DMS79 treated with DMSO at 0.1 percent for 48 hours (cell line): Measurements from ENCODE around the gene HTRA1.

Experiments used
- DNase-seq: peaks from one replicate; lab custom pipeline; 2025; lab: John Stamatoyannopoulos, UW

Gene HTRA1

DNA sequence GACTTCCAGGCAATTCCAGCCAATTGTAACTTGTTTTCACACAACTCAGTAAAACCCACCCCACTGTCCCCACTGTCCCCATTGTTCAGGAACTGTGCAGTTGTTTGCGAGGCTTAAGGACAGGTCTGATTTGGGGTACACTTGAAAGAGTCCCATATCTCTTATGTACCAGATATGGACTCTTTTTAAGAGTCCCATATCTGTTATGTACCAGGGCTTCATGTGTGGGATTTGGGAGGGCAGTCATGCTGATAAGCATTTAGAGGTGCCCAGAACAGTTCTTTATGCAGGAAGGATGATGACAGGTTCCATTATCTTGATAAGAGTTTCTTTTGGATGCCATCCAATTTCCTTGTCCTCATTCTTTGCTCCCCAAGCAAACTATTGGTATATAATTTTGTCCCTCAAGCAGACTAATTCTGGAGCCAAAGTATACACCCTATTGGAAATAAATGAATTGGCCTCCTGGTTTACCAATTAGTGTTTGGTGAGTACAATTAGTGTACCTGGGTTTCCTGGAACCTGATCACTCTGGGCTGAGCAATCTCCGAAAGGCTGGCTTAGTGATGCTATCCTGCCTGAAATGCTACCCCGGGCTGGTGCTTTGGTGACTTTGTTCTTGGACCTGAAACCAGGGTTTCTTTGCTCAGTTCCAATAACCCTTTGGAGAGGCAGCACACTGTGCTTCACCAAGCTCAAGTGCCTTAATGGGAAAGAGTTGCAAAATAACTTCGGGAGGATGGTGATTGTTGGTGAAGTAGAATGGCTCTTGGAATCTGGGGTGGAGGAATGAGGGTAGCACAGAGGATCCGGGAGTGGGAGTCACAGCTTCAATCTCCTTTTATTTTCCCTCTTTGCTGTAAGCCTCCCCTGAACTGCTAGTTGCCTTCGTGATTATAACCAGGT is 93.0 kb downstream of the HTRA1 start:
- no peak for DNase-seq

DNA sequence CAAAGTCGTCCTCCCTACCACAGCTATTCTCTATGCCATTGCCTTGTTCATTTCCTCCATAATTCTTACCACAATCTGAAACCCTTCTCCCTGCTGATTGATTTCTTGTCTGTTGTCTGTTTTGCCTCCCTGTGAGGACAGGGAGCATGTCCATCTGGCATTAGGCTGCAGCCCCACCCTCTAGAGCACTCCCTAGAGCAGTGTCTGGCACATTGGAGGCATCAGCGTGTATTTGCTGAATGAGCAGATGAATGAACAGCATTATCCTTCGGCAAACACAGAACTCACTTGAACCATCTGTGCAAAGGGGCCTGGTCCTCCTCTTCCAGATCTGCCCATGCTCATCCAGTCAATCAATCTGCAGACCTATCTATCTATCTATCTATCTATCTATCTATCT is 94.1 kb downstream of the HTRA1 start:
- no peak for DNase-seq

DNA sequence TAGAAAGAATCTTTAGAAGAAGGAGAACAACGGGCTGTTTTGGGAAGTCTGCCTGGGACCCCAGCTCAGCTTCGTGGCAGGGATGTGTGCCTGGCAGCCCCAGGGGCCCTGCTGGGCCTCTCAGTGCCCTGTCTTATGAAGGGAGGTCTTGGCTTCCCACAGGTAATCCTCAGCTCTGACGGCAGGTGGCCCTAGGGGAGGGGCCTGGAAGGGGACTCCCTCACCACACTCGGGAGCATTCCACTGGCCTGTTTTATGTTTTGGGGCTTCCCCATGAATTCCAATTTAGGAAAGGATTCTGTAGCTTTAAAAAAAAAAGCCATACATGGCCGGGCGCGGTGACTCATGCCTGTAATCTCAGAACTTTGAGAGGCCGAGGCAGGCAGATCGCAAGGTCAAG is 96.2 kb downstream of the HTRA1 start:
- no peak for DNase-seq

DNA sequence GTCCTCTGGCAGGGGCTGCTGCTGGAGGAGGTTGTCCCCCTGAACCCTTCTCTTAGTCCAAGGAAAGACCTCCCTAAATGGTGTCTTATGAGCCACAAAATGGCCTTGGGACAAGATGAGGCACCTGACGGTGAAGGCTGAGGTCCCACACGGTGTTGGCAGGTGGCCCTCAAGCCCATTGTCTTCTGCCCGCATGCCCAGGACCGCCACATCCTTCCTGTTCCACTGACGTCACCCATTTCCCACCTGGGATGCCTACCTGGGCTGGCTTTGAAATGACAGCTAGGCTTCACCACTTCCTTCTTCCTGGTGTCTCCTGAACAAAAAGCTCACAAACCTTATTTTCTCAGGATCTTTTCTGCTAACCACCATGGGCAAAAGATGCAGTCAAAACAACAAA is 97.1 kb downstream of the HTRA1 start:
- no peak for DNase-seq

DNA sequence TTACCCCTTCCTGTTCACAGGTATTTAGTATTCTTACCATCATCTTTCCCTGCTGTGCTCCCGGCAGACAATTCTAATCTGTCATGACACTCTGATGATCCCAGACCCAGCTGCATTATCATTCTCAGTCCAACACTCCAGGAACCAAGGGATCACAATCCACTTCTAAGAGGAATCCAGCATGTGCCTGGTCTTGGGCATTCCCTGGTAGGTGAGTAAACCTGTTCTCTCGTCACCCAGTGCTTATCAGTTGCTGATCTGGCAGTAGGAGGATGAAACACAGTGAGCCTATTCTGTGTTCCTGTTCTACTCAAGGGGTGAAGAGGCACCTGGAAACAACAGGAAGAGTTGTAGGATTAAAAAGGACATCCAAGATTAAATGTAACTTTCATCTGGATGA is 97.9 kb downstream of the HTRA1 start:
- no peak for DNase-seq

DNA sequence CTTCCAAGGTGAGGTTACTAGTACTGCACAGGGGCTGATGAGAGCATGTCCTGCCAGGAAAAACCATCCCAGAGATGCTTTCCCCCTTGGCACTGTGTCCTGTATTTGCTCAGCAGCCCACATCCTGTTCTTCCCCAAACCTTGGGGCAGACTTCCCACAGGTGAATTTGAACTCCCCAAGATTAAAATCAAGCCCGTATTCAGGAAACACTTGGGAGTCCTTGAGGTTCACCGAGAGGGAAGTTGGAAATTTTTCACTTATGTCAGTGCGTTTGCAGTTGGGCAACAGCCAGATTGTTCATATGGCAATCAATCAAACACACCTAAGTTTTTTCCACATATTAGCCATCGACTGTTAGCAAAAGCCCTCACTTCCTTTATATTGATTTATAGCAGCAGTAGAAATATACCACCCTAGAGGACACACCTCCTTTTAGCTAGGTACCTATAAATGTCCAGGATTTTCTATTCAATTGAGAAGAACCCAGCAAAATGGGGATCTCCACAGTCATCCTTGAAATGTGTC is 99.0 kb downstream of the HTRA1 start, which contains the start of gene DMBT1:
DMBT1 (plus strand) TSS at position 476 of the 526 bp plus-strand sequence; CDS start at position 493, 17 bp downstream.
- DNase-seq, result no peak

DNA sequence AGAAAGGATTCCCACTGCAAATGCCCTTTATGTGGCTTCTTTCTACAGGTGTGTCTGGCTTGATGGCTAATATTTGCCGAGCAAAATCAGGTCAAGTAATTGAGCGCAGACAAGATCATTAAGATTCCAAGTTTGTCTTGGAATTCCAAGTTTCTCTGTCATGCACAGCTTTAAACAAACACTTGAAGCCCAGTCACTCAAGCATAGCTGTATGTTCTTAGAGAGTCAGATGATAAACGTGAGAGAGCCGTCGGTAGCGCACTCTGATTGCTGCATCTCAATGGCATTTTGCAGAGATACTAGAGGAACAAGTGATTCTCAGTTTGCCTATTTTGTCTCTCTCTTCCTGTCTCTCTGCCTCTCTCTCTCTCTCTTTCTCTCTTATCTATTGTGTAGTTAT is 99.9 kb downstream of the HTRA1 start:
- peak; percentile 11 for DNase-seq

DNA sequence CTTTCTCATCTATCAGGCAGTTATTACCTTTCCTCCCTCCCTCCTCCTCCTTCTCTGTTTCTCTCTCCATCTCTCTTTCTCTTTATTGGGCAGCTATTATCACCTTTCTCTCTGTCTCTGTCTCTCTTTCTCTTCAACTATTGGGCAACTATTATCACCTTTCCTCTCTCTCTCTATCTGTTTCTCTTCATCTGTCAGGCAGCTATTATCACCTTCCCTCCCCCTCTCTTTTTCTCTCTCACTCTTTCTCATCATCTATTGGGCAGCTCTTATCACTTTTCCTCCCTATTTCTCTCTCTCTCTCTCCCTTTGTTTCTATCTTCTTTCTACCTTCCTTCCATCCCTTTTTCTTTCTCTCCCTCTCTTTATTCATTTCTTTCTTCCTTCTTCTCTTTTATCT is 100.4 kb downstream of the HTRA1 start:
- no peak for DNase-seq
